Stomach smooth muscle (tissue), 2 donors: Measurements from ENCODE around the gene SULT2B1.
A peak's percentile ranks its signal among the peaks of the same experiment; 100 is the strongest.
"Not testable (repeated sequence)": the region's sequence is repeated elsewhere in the genome, so short reads cannot be mapped to it uniquely, and the experiment has no call there.

Experiments used
- H3K27ac ChIP-seq: one replicate; pipeline ENCODE4 v1.7.0; 2013; ENCODE audit warnings: mild to moderate bottlenecking, low read length, inconsistent platforms
- H3K27me3 ChIP-seq, 2 donors: one replicate each; pipeline ENCODE4 v1.7.0; 2013; ENCODE audit warnings: low read length in 2 of 2; ENCODE audit not compliant: insufficient read depth in 2 of 2, control insufficient read depth in 1 of 2
- H3K36me3 ChIP-seq, 2 donors: one replicate each; pipeline ENCODE4 v1.7.0; 2013; ENCODE audit warnings: low read length in 2 of 2; ENCODE audit not compliant: control insufficient read depth in 2 of 2, insufficient read depth in 2 of 2
- H3K4me1 ChIP-seq: one replicate; pipeline ENCODE4 v1.7.0; 2013; ENCODE audit warnings: low read length; ENCODE audit not compliant: control insufficient read depth, insufficient read depth
- H3K4me3 ChIP-seq, 2 donors: one replicate each; pipeline ENCODE4 v1.7.0; 2013; ENCODE audit warnings: low read length in 2 of 2
- H3K9ac ChIP-seq, 2 donors: one replicate each; pipeline ENCODE4 v1.7.0; 2013; ENCODE audit warnings: low read length in 2 of 2, mild to moderate bottlenecking in 1 of 2
- H3K9me3 ChIP-seq, 2 donors: one replicate each; pipeline ENCODE4 v1.7.0; 2013; ENCODE audit warnings: low read length in 2 of 2; ENCODE audit not compliant: control insufficient read depth in 2 of 2
- donor health status: healthy.
- donor health status: Pancreatic carcinoma.

Gene SULT2B1

DNA sequence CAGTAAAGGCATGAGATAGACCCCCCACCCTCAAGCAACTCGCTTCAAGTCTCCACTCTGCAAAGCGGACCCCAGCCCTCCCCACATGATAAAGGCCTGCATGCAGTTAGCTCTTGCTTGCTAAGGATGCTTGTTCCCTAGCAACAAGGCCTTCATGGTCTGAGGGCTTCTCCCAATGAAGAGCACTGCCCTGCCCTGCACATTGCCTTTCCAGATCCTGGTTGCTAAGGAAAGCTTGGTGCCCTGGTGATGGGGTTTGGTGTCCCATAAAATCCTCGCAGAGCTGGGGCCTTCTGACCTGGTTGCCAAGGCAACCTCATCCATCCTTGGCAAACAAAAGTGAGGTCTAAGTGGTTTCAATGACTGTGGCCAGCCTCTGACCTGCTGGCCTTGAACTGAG is 79.3 kb downstream of the SULT2B1 start:
- H3K9ac ChIP-seq: peak overlapping the region in 1 of 2 donors; percentile 21
- H3K36me3 ChIP-seq: peaks cover 0 to 20% of the 10 kb centered on the region in 2 donors
- peaks cover 57% of the 10 kb centered on the region for H3K4me1 ChIP-seq
- H3K9me3 ChIP-seq: no peaks in the 10 kb centered on the region
- H3K27me3 ChIP-seq: no peaks in the 10 kb centered on the region
- H3K4me3 ChIP-seq: peak overlapping the region in 1 of 2 donors; percentile 29
- peak overlapping the region; percentile 74 for H3K27ac ChIP-seq

DNA sequence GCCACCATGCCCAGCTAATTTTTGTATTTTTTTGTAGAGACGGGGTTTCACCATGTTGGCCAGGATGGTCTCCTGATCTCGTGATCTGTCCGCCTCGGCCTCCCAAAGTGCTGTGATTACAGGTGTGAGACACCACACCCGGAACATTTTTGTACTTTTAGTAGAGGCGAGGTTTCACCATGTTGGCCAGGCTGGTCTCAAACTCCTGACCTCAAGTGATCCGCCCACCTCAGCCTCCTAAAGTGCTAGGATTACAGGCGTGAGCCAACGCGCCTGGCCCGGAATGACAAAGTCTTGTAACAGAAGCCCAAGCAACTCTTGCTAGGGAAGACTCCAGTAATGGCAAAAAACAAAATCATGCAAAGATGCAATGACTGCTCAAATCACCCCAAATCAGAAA is 80.3 kb downstream of the SULT2B1 start:
- not testable (repeated sequence) for H3K27me3 ChIP-seq, H3K4me3 ChIP-seq, H3K9ac ChIP-seq, H3K9me3 ChIP-seq
- Histone ChIP-seq H3K36me3 (peaks cover 0 to 20% of the 10 kb centered on the region in 2 donors), H3K27ac (peak overlapping the region; percentile 91), H3K4me1 (peaks cover 64% of the 10 kb centered on the region)

DNA sequence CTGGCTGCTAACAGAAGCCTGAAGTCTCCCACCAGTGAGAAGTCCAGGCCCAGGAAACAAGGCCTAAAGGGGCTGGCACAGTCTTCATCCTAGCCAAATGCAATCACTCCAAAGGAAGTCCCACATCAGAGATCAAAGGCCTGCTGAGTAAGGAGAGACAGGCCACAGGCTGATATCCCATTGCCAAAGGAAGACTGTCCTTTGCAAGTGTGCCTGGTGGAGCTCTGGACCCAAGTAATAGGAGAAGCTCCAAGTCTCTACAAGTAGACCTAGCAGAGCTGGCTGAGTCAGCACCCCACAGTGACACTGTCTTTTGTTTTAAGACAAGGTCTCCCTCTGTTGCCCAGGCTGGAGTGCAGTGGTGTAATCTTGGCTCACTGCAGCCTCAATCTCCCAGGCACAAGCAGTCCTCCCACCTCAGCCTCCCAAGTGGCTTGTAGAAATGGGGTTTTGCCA is 80.7 kb downstream of the SULT2B1 start:
- no peaks in the 10 kb centered on the region for H3K27me3 ChIP-seq
- no peaks in the 10 kb centered on the region for H3K9me3 ChIP-seq
- peaks cover 0 to 20% of the 10 kb centered on the region in 2 donors for H3K36me3 ChIP-seq
- peaks cover 64% of the 10 kb centered on the region for H3K4me1 ChIP-seq
- H3K27ac ChIP-seq: peak overlapping the region; percentile 91
- H3K9ac ChIP-seq: peak overlapping the region; percentile 29 to 44
- H3K4me3 ChIP-seq: peak overlapping the region in 1 of 2 donors; percentile 29

DNA sequence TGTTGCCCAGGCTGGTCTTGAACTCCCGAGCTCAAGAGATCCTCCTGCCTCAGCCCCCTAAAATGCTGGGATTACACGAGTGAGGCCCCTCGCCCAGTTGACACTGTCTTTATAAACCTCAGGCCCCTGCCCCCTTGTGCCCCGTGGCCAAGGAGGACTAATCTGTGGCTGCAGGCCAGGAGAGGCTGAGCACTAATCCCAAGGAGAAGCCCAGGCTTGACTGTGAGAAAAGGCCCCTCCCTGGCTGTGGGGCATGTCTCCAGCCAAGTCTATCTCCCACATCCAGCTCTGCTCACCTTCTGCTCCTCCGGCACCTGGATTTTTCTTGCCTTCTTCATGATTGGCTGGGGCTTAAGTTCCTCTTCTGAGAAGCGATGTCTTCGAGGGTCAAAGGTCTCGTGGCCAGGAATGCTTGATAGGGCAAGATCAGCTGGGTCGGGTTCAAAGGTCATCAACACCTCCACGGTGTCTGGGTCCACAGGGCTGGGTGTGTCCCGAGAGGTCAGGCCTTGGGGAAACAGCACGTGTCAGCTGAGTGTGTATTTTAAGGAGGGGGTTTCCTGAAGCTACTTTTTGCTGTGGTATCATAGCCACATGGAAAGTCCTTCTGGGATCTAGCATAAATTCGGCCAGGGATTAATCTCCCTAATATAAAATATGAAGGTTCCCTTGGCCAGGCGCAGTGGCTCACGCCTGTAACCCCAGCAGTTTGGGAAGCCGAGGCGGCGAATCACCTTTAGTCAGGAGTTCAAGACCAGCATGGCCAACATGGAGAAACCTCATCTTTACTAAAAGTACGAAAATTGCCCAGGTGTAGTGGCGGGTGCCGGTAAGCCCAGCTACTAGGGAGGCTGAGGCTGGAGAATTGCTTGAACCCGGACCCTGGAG is 81.4 kb downstream of the SULT2B1 start:
- Histone ChIP-seq H3K27ac (peak overlapping the region; percentile 91), H3K27me3 (no peaks in the 10 kb centered on the region), H3K9me3 (no peaks in the 10 kb centered on the region), H3K4me1 (peaks cover 66% of the 10 kb centered on the region), H3K4me3 (peak overlapping the region; percentile 63 to 75), H3K36me3 (peaks cover 0 to 20% of the 10 kb centered on the region in 2 donors), H3K9ac (peak overlapping the region; percentile 44 to 79)

DNA sequence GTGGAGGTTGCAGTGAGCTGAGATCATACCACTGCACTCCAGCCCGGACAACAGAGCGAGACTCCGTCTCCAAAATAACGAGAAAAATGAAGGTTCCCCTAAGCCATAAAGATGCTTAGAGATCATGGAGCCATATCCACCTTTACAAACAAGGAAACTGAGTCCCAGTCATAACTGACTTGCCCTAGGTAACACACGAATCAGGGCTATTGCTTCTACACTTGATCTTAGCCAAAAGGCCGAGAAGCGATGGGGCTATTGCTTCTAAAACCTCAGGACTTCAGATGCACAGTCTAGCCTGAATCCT is 82.0 kb downstream of the SULT2B1 start:
- H3K27me3 ChIP-seq: no peaks in the 10 kb centered on the region
- no peaks in the 10 kb centered on the region for H3K9me3 ChIP-seq
- H3K36me3 ChIP-seq: peaks cover 0 to 20% of the 10 kb centered on the region in 2 donors
- H3K4me3 ChIP-seq: peak overlapping the region; percentile 63 to 75
- peak overlapping the region; percentile 91 for H3K27ac ChIP-seq
- H3K9ac ChIP-seq: peak overlapping the region; percentile 44 to 79
- peaks cover 71% of the 10 kb centered on the region for H3K4me1 ChIP-seq

DNA sequence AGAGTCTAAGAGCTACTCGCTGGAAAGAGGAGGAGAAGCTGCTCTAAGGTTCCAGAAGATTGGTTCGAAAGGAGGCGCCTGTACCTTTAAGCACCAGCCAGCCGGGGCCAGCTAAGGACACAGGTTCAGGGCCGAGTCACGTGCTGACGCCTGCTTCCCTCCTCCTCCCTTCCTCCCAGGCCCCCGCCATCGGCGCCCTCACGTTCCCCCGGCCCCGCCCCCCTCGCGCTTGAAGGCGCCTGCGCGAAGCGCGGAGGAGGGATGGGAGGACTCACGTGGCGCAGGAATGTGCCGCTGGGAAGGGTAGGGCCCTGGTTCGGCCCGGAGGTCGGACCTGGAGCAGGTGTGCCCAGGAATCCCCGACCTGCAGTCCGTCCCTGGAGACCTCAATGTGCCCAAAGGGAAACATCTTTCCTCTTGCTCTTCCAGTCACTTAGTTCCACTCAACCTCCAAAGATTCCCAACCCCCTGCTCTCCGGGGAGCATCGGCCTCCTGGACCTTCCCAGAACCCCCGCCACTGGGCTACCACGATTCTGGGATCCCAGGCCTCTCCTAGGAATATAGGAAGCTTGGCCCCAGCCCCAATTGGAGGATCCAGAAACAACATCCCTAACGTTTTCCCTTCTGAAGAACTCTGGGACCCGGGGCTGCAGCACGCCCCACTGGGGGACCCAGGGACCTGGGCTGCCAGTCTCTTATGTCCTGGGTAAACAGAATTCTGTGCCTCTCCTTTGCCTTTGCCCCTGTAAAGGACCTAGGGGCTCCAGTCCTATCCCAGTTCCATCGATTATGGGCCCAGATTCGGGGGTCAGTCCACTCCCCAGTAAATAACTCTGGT is 82.7 kb downstream of the SULT2B1 start:
- Histone ChIP-seq H3K9ac (peak overlapping the region; percentile 47 to 79), H3K36me3 (peaks cover 0 to 18% of the 10 kb centered on the region in 2 donors), H3K9me3 (no peaks in the 10 kb centered on the region), H3K27ac (peak overlapping the region; percentile 91), H3K4me1 (peaks cover 66% of the 10 kb centered on the region), H3K27me3 (no peaks in the 10 kb centered on the region), H3K4me3 (peak overlapping the region; percentile 63 to 75)

DNA sequence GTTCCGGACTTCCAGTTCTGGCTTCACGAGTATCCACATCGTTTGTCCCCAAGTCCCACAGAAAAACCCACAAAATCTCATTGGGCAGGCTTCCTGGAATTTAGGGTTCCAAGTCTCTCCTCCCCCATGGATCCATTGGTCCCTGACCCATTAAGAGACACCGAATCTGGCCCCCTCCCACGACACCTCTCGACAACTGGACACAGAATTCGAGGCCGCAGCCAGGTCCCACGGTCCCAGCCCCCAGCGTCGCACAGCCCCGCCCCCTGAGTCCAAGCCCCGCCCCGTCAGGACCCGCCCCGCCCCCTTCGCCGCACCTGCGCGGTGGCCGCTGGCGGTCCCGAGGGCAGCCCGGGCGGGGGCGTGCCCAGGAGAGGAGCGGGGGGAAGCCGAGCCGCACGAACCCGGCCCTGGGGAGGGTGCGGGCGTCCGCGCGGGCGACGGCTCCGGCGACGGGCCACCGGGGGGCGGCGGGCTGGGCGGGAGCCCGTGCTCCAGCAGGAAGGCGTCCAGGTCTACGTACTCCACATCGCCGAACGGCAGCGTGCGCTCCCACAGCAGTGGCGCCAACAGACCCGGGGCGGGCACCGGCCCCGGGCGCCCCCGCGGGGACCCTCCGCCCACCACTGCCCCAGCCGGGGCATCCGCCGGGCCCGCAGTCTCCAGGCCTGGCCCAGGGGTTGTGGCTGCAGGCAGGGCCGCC is 83.4 kb downstream of the SULT2B1 start:
- H3K27ac ChIP-seq: peak overlapping the region; percentile 98
- H3K9me3 ChIP-seq: no peaks in the 10 kb centered on the region
- H3K36me3 ChIP-seq: peaks cover 0 to 18% of the 10 kb centered on the region in 2 donors
- H3K4me1 ChIP-seq: peaks cover 60% of the 10 kb centered on the region
- no peaks in the 10 kb centered on the region for H3K27me3 ChIP-seq
- peak overlapping the region; percentile 66 to 78 for H3K9ac ChIP-seq
- peak overlapping the region; percentile 76 to 93 for H3K4me3 ChIP-seq

DNA sequence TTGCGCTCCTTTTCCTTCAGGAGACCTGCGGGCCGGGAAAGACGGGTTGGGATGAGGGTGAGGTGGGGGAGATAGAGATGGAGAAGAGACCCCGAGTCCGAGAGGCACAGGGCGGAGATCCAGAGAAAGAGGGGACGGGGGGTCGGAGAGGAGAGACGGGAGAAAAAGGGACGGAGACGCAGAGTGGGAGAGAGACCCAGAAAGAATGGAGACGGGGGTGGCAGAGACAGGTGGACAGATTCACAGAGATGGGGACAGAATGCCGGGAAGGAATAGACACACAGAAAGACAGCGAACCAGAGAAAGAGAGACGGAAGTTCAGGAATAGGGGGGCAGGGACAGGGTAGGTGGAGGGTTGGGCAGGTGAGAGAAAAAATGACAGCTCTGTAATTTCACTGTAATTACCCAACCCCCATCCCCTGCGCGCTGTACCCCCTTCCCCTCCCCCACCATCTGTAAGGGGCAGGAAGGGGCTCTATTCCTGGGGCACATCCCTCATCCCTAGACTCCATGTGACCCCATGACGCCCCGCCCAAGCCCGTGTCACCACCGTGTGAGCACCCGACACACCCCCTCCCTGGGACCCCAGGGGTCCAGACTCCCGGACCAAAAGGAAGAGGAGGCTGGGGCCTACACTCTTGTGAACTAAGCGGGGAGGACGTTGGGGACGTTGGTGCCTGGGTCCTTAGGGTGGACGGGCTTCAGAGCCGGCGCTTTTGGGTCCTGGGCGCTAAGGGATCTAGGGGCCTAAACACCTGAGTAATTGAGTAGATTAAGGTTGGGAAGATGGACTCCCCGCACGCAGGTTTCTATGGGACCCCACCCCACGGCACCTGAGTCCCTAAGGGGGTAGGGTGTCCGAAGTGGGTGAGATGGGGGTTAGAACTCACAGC is 84.2 kb downstream of the SULT2B1 start:
- Histone ChIP-seq H3K4me1 (peaks cover 52% of the 10 kb centered on the region), H3K27ac (peak overlapping the region; percentile 98), H3K9me3 (no peaks in the 10 kb centered on the region), H3K4me3 (peak overlapping the region; percentile 76 to 93), H3K27me3 (no peaks in the 10 kb centered on the region), H3K36me3 (peaks cover 0 to 15% of the 10 kb centered on the region in 2 donors), H3K9ac (peak overlapping the region; percentile 66 to 78)

DNA sequence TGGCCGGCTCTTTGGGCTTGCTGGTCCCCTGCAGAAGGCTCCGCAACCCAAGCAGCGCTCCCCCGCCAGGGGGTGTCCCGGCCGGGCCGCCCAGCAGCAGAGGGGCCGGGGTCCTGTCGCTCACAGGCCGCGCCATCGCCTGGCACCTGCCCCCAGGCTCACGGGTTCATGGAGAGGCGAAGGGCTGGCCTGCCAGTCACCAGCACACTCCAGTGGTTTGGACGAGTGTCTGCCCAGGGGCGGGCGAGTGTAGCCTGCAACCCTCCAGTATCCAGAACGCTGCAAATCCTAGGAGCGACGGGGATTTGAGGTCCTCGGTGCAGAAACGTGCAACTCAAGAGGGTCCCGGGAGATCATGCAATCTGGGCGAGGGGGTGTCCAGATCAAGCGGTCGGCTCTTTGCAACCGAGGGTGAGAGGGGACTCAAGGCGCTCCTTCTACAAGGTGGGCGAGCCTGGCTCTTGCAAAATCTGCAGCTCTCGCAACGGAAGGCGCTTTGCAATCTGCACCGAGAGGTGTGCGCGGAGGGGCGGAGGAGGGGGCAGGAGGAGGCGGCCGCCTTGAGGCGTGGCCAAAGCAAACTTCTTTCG is 85.0 kb downstream of the SULT2B1 start, which contains the start of gene DBP:
Gene DBP (minus strand): TSS at position 521 of the 590 bp plus-strand sequence. CDS start 385 bp downstream, at position 136.
- Histone ChIP-seq H3K27ac (peak within 1 kb of the TSS; percentile 98), H3K27me3 (no peaks in the 10 kb centered on the region), H3K36me3 (peaks cover 0 to 10% of the 10 kb centered on the region in 2 donors), H3K4me3 (peak within 1 kb of the TSS; percentile 76 to 93), H3K4me1 (peaks cover 46% of the 10 kb centered on the region), H3K9ac (peak within 1 kb of the TSS; percentile 80 to 94), H3K9me3 (no peaks in the 10 kb centered on the region)
